GM12864 (cell line): ENCODE data around the gene GLO1.

Experiments
- DNase-seq: peaks from one replicate; pipeline ENCODE4 v3.0.0-alpha.2; 2011; ENCODE audit warnings: low read depth
- H3K4me3 ChIP-seq: 2 replicates; pipeline ENCODE4 v1.5.1; 2011; ENCODE audit warnings: mild to moderate bottlenecking, low read depth, low read length, control low read depth
- CTCF ChIP-seq: IDR thresholded peaks from 2 replicates; pipeline ENCODE4 v1.5.1; 2011; ENCODE audit warnings: low read depth, mild to moderate bottlenecking, moderate library complexity, low read length, control low read depth, inconsistent platforms; ENCODE audit errors: missing control alignments

Gene GLO1

GRCh38 chr6:38686270-38687042, 16.5 kb downstream of the GLO1 start:
- DNase-seq = no peak
- TF ChIP-seq CTCF = no peak

DNA sequence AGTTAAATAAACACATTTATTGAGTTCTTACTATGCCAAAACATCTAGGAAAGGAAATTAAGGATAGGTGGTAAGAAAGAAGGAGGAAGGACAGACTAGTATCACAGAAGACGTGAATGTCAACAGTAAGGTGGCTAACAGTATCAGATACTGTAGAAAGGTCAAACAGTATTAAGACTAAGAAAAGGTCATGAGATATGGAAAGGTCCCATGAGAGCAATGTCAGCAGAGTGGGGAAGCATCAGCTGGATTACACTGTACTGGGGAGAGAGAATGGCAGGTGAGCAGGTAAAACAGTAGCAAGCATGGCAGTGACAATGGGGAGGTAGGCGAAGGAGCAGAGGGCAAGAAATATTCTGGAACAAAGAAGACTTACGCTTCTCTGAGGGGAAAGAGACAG, 18.0 kb downstream of the GLO1 start:
- H3K4me3 ChIP-seq = no peak overlapping the region
- no peak for DNase-seq
- TF ChIP-seq CTCF = no peak

More at GRCh38 chr6:38686270-38687042, 16.5 kb downstream of the GLO1 start:
- no peak overlapping the region for H3K4me3 ChIP-seq

- no peak for DNase-seq
- no peak for TF ChIP-seq CTCF
Observed at GRCh38 chr6:38684237-38684636, 18.7 kb downstream of the GLO1 start.

GRCh38 chr6:38681850-38682249, 21.1 kb downstream of the GLO1 start:
- no peak overlapping the region for H3K4me3 ChIP-seq
- TF ChIP-seq CTCF = no peak
- DNase-seq = no peak

More at GRCh38 chr6:38684237-38684636, 18.7 kb downstream of the GLO1 start:
- no peak overlapping the region for H3K4me3 ChIP-seq

- no peak overlapping the region for H3K4me3 ChIP-seq
- no peak for TF ChIP-seq CTCF
- no peak for DNase-seq
Observed at GRCh38 chr6:38679668-38680067, 23.3 kb downstream of the GLO1 start.

GRCh38 chr6:38678178-38678760, 24.7 kb downstream of the GLO1 start:
- H3K4me3 ChIP-seq = no peak overlapping the region
- no peak for TF ChIP-seq CTCF
- no peak for DNase-seq
